NCI-H524 (cell line): ENCODE measurements around the gene DSCAML1.

Source experiments
- DNase-seq, 2 experiments: peaks; one replicate each; lab custom pipeline; 2025; lab: John Stamatoyannopoulos, UW

DSCAML1 gene

DNA sequence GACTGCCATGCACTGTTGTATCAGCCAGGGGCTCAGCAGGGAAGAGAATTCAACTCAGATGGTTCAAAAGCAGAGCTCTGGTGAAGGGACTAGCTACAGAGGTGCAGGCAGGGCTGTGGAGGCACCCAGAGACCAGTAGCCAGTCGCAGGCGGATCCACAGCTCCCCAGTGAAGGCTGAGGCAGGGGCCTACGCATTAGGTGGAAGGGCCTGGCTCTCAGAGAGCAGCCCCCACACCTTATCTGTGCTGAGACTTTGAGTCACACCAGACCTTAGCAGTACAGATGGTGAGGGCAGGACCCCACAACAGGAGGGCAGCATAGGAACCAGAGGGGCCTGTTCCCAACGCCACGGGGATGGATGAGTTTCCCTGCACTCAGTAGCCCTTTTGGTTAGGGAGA lies 189.6 kb downstream of the DSCAML1 start:
- DNase-seq, result no peak

DNA sequence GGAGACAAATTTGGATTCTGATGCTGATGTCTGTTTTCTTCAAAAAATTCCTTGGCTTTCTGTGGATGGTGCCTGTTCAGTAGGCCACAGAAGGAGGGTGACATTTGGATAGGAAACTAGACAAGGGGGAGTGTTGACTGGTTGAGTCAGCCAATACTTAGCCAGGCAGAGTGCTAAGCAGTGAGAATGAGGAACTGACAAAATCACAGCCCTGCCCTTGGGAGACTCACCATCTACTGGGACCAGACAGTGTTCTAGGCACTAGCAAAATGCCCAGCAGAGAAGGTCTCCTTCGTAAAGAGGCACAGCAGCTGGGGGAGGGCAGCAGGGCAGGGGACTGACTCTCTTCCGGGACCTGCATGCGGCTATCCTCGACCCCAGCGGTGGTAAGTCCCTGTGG lies 190.2 kb downstream of the DSCAML1 start:
- no peak for DNase-seq

DNA sequence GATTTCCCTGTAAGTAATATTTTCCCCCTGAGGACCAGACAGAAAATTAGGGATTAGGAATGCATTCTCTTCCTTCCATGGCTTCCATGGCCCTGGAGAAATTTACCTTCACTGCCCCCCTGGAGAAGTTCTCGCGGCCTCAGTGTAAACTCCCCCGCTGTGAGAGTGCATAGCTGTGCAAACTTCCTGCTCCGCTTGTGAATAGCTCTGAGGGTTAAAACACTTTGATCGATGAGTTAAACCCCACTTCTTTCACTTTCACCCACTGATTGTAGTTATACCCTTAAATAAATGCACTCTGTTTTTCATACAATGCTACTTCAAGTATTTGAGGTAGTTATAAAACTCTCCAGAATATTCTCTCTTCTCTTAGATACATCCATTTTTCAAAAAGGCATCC lies 190.8 kb downstream of the DSCAML1 start:
- DNase-seq, result no peak

DNA sequence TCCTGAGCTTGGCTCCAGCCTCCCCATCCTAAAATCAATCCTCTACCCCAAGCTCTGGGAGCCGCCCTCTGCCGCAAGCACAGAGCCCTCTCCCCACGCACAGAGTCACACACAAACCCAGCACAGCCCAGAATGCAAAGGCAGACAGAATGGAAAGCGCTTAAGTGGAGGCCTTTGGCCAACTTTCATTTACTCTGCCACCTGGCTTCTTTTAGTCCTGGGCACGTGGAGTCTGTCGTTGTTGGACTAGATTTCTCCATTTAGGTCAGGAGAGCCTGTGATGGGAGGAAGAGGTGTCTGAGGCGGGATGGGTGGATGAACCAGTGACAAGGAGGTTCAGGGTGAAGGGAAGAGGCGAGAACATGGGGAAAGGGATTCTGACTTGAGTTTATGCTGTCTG lies 191.7 kb downstream of the DSCAML1 start:
- no peak for DNase-seq

DNA sequence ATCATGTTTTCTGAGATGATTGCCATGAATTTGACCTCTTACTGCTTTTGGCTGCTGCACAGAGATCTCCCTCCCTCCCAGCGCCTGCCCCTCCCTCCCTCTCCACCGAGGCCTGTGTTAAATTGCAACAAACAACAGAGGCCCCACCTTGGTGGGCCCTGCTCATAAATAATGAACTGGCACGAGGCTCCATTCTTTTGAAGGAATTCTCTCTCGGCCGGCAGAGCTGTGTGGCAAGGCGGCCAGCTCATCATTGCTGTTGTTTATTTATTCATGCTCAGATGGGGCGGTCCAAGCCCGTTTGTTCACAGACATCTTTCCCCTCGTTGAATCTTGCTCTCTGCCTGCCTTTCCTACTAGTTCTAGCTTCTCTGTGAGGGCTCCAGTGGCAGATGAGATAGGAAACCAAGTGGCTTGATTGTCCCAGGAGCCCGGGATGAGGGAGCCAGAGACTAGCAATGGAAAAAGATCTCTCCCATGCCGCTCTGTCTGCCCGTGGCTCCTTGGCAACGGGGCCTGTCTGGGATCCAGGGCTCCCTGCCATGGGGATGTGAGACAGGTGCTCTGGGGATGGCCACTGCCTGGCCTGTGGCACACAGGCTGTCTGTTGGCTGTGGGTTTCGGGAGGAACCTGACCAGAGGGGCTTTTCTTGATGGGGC lies 192.6 kb downstream of the DSCAML1 start:
- no peak for DNase-seq

DNA sequence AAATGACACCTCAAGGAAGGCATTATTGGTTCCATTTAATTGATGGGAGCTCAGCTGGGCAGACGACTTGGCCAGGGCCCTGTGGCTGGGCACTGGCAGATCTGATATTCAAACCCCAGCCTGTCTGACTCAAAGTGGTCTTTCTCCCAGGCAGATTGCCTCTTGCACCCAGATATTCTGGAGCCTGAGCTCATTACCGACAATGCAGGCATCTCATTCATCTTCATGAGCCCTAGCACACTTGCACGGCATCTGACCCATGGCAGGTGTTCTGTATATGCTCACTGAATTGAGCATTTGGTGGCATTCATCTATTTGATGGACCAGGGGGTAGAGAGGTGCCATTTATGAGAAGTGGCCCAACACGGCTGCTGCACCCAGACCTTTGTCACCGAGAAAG lies 193.1 kb downstream of the DSCAML1 start:
- no peak for DNase-seq

DNA sequence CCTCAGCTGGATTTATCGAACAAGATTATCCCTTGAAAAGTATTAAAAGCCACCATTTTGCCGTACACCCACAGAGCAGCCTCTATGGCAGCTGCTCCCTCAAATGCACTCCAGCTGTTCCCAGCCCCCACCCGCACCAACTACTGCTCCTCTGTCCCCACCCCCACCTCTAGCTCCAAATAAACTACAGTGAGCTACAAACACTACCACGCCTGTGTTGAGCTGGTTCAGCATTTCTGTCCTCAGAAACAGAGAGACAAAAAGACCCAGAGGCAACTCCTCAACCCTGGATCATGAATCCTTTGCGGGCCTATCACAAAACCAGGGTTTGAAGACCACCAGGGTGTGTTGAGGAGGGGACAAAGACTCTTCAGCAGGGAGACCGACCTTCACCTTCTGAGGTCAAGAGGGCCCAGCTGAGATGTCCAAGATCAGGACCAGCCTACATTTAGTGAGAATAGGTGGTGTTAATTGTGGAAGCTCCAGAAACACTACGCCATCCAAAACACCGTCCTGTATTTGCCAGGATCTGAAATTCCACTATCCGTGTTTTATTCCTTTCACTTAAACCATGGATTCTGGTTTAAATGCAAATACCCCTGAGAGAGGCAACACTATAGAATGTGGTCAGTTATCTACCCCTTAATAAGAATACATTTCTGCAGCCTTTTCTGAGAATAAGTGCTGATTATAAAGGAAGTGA lies 195.9 kb downstream of the DSCAML1 start:
- peak in 1 of 2 experiments; percentile 68 for DNase-seq

DNA sequence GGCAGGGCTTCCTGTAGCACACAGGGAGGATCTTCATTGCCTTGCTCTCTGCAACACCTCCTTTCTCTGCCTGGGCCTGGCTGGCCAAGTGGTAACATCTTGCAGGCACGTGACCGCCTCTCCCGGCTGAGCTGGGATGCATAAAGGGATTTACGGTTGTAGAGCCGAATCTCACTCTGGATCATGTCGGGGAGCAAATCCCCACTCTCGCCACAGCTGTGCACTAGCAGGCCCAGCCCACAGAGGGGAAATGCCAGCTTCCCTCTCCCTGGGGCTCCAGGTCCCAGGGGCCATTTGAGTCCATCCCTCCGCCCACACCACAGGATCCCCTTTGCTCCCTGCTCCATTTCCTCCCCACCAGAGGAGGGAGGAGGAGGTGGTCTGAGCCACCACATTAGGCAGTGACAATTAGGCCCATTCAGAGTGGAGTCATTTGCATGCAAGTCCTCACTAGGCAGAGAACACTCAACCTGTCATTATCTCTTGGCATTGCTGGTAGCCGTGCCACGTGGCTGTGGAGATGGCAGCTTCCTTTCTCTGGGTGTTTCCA lies 196.7 kb downstream of the DSCAML1 start:
- peak; percentile 88 to 94 for DNase-seq

DNA sequence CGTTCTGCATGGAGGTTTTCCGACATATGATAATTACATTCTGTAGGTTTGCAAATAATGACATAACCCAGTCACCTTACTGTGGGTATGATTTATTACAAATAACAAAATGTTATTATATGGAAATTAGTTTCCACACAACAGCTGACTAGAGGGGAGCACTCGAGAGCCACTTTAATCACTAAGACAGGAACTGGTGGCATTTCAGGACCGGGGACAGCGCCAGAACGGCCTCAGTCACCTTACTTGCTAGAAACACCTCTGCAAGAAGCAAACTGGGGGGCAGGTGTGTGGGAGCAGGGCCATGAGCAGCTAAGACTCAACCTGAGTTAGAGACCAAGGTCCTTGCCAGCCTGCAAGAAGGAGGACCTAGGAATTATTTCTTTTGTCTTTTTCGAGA lies 199.9 kb downstream of the DSCAML1 start:
- DNase-seq, result no peak

DNA sequence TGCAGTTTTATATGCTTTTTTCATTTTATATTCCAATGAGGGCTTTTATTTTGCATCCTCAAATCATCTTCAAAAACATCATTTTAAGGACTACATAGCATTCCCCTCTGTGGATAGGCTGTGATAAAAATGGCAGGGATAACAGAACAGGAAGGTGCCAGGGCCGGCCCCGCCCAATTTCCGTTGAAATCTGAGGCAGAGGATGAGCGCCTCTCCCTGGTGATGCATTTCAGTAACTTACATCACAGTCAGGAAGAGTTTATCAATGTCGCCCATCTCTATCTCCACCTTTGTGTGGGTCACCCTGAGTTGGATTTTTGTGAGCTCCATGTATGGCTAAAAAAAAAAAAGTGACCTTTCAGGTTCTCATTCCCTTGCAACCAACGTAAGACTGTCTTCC lies 201.6 kb downstream of the DSCAML1 start:
- DNase-seq, result no peak

DNA sequence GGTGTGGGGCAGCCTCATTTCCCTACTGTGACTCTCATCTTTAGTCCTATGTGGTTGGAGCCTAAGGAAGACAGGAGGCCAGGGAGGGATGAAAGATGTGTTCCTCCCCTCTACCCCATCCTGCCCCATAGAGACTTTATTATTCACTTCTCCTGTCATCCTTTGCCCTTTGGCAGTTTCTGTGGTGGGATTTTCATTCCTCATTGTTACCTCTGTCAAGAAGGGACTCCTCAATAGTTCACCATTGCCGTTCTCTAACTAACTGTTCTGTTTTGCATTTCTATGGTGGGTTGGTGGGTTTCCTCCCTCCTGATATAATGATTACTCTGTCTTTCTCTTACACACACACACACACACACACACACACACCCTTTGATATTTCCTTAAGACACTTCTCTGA lies 202.3 kb downstream of the DSCAML1 start:
- DNase-seq, result no peak

DNA sequence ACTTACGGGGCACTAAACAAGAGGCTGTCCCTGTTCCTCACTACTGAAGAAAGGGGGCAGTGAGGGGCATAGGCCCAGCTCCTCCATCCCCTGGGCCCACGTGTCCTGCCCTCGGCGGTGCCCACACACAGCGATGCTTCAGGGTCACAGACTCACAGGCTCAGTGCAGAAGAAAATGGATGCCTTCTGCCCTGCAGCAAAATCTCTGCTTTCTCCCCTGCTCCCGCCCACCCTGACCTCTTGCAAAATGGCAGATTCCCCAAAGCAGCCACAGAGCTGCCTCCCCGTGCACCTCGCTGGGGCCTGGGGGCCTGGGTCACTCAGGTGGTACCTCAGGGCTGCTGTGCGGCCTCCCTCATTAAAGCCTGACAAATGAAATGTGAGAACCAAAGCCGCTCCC lies 204.0 kb downstream of the DSCAML1 start:
- DNase-seq, result no peak

DNA sequence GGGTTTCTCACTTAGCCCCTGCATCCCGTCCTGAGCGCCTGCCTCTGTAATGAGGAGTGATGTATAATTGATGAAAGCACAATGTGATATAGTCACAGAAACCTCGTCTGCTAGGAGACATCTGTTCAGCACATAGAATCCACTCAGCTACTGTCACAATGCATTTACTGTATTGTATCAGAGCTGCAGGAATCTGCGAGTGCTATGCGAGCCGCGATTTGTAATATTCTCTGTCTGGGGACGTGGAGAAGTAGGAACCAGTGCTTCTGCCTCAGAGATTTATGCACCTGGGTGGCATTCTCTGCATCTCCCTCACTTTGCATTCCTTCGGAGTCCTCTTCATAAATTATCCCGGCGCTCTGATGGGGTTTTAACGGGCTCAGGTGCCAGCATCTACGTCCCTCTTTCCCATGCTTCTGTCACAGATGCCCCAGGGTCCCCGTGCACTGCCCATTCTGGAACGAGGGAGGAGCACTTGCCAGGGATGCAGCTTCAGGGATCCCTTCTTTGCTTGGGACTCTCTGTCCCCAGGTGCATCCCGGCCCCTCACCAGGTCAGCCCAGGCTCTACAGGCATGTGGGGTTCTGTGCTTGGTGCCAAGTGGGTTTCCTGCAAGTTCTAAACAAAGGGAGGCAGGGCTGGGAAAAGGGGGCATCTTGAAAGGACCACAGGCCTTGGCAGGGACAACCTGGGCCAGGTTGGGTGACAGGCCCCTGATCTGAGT lies 205.5 kb downstream of the DSCAML1 start:
- no peak for DNase-seq

DNA sequence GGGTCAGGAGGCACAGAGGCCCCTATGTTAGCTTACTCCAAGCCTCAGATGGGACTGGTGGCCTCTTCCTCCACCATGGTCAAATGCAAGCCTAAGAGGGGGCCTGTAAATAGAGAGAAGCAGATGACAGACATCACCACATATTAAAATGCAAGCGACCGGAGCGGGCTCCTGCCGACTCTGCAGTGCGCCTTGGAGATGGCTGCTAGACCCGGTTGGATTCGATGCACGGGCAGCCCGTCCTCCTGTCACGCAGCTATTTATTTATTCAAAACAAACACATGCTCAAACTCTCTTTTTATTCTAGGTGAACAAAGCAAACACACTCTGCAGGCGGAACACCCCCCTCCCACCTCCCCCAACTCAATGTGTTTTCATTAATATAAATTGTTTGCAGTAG lies 208.0 kb downstream of the DSCAML1 start:
- no peak for DNase-seq

DNA sequence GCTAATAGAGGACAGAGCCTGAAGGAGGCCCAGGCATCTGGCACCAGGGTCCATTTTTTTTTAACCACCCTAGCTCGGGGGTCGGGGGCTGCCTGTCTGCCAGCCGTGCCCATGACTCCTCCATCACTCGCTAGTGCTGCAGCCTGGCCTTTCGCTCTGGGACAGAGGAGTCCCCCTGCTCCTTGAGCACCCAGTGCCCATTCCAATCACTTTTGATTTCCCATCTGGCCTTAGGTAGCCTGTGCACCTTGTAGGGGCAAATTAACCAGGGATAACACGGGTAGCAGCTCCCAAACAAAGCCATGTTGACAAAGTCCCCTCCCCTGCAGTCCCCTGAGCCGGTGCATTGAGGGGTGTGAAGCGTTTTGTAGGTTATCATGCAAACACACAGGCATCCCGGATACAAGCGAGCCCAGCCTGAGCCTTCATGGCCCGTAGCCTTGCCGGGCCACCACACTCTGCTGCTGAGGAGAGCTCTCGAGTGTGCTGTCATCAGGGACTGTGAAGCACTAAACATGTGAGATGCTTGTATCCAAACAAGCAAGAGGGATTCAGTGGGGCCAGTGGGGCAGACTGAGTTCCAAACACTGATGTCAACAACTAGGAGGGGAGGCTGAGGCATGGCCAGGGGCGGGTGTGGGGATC lies 208.7 kb downstream of the DSCAML1 start:
- no peak for DNase-seq

DNA sequence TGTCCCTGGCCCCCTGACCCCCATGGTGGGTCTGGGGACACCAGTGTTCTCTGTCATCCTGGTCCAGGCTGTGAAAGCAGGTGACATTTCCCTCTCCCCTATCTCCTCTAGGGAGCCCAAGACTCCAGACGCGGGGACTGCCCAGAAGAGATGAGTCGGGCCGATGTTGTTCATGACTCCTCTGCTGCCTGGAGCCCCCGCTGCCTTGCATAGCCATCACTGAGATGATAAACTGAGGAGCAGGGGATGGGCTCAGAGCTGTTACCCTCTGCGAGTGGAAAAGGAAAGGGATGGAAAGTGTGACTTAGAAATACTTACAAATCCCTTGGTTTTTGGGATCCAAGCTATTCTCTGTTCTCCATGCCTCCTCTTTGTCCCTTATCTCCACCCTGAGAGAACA lies 209.6 kb downstream of the DSCAML1 start:
- DNase-seq, result no peak

DNA sequence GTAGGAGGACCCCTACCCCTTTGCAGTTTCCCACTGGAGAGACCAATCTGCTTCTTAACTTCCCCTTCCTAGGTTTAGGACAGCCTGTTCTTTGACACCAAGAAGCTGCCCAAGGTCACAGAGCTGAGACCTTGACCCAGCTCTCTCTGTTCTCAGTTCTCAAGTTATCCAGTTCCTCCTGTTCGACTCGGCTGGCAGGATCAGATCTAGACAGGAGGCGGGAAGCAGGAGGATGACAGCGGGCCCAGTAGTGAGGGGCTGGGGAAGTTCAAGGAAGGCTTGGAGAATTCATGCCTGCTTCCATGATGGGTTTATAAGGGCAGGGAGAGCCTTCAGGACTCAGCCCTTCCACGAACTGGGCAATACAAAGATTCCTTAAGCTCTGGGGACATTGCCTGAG lies 210.6 kb downstream of the DSCAML1 start:
- no peak for DNase-seq

DNA sequence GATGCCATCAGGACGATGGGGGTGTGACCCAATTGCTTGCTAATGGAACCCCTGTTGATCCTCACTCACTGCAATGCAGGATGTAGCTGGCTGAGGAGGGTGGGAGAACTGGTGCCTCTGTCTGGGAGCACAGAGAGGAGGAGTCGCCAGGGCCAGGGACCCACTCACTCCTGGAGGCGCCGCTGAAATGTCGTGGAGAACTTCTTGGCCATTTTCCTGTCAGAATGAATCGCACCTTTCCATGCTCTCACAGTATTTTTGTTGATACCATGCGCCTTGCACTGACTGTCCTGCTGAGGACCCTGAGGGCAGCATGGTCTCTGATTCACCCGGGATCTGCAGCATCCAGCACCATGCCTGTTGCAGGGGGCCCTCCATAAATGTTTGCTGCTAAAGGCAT lies 211.4 kb downstream of the DSCAML1 start:
- no peak for DNase-seq

DNA sequence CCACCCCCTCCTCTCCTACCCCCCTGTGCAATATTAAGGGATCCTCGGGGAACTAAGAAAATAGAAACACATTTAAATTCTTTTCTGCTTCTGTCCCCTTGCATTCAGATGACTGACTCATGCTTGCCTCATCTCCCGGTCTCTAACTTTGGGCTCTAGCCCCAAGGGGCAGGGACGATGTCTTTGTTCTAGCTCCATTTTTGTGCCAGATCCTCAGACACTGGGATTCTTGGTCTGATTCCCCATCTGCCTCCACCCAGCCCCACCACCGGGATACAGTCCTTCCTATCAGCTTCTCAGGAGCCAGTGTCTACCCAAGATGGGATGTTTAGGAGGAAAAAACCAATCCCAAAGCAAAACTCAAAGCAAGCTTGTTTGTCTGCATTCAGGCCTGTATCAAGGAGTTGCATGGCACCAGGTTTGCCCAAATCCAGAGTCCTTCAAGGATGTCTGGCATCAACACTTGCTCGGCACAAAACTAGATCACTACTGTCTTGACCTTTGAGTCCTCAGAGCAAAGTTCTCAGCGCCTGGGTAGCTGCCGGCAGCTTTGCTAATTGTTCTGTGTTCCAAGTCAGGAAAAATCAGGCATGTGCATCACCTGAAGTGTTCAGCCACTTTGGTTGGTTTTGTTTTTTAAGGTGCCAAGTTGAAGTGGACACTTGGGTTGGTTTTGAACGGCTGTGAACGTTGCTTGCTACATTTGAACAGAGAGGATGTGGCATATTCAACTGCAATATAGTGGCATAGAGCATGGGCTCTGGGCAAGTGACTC lies 212.8 kb downstream of the DSCAML1 start:
- no peak for DNase-seq

DNA sequence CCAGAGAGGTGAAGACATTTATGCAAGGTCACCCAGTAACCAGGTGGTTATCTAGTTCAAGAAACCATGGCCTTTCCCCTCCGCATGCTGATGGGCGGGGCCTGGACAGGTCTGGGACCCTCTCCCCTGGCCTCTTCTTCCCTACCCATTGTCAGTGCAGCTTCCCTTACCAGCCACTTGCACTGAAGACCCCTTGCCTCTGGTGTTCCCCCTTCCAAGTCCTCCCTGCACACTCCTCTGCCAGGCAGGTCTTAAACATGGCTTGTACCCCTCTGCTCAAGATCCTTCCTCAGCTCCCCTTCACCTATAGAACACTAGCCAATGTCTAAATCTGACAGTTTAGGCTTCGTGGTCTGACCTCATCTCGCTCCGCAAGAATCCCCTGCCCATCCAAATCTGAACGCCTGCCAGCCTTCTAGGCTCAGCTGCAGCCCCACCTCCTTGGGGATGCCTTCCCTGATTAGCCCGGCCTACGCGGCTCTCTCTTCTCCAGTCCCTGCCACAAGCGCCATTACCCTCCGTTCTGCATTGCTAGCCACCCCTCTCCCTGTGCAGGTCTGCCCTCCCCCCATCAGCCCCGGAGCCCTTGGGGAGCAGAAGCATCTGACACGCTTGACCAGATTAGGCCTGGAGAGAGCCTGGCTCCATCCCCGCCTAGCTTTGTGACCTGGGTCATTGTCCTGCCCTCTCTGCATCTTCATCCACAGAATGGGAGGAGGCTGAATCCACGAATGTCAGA lies 213.8 kb downstream of the DSCAML1 start:
- DNase-seq, result no peak

DNA sequence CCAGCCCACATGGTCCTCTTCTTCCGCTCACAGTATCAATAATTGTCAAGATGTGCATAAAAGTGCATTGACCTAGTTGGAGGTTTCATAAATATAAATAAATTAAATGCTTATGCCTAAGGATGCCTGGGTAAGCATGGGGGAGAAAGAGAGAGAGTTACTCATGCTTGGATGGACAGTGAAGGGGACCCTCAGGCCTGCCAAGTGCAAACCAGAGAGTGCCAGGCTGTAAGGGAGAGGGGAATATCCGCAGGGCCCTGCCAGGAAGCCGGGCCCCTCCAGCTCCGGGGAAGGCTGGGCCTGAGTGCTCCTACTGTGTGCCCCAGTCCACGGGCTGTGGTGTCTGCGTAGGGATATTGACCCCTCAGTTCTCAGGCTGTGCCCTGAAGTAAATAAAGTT lies 214.6 kb downstream of the DSCAML1 start:
- DNase-seq, result no peak
